NCI-H2081 treated with DMSO at 0.1 percent for 48 hours (cell line): ENCODE measurements around the gene PSMD6.

Experiments
- DNase-seq: peaks from one replicate; lab custom pipeline; 2025; lab: John Stamatoyannopoulos, UW

Gene PSMD6

DNA sequence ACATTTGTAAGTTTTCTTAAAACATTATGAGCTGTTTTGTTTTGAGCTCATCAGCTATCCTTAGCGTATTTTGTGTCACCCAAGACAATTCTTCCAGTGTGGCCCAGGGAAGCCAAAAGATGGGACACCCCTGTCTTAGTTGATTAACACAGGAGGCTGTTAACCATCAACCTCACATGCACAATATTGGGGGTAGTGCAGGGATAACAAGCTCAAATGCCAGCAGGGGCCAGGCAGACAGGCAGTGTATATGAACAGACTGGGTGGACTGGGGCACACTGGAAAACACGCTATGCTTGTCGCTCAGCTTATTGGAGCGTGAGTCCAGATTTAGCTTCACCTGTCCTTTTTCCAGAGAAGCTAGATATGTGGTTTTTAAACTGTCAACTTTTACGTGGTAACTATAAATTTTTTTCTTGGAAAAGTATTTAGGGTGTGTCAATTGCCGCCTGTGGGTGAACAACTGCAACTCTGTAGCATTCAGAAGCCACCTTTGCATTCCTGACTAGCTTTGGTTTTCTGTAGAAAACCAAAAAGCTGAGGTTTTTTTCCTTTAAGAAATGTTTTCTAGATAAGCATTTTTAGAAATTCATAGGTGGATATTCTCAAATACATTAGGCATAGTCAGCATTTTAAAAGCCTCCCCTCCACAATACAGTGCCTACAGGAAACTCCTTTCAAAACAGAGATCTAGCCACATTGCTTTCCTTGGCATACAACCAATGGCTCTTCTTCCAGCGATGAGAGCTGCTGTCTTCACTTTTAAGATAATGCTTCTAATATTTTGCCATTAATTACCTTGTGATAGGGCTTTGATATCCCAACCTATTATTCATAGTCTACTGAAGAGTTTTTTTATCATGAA lies 14.6 kb downstream of the PSMD6 start:
- DNase-seq, result no peak

DNA sequence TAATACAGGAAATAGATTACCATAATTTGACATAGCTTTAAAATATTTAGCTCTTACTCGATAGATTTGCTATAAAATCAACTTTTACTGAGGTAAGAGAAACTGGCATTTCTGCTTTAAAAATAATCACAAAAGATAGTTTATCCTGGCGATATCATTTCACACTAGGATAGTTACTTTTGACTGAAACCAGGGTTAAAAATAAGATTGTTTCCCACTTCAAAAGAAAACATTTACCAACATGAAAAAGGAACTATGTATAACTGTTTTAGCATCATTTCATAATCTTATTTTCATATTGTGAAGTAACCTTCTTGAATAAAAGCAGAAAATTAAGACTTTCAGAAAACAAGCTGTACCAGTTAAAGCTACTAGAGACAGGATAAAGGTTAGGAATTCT lies 15.3 kb downstream of the PSMD6 start:
- no peak for DNase-seq

DNA sequence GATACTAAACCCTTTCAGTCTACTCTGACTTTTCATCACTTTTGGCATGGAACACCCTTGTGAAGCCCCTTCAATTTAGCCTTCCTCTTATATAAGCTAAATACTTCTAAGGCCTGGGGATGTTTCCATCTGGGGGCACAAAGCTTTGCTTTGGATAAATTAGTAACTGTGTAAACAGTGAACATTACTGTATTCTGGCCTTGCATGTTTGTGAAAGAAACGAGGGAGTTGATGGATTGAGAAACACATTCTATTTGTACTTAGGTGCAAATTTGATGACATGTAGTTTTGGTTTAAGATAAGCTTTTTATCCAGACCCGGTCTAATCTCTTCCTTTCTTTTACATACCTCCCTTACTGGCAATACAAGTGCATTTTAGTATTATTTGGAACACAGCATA lies 19.7 kb downstream of the PSMD6 start:
- DNase-seq, result no peak

DNA sequence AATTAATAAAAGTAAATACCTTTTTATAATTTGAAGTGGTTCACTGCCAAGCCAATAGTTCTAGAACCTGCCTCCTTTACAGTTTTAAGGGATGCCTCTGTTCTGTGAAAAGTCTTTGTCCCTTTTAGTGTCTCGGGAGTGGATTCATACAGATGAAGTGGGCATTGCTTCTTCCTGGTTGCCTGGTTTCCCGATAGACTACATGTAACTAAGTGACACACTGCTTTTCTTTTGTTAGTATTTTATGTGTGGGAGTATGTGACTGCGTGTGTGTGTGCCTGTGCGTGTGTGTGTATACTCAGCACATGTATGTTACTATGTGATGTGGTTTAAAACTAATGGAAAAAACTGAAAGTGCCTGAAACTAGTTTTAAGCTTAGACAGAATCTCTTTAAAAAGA lies 21.1 kb downstream of the PSMD6 start:
- no peak for DNase-seq

DNA sequence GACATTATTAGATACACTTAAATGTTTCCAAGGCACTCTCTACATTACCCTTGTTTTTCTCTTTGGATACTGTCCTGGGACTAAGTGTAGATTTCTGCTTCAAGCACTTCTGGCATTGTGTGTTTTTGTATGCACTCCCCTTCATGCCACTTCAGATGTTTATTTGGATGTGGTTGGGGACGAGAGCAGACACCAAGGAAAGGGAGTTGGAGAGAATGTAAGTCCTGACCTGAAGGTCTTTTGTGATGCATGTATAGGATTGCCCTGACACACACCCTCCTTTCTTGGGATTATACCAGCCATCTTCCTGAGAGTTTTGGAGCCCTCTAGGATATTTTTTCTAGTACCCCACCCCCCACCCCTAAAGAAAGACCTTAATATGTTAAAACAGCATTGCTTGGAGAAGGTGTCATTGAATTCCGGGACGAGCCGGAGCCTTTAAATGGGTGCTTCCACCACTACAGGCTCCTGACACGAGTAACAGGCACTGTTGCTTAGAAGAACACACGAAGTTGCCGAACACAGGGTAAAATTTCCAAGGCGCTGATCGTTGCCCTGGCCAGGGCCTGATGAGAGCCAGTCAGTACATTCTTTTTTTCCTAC lies 22.7 kb downstream of the PSMD6 start:
- DNase-seq, result no peak

DNA sequence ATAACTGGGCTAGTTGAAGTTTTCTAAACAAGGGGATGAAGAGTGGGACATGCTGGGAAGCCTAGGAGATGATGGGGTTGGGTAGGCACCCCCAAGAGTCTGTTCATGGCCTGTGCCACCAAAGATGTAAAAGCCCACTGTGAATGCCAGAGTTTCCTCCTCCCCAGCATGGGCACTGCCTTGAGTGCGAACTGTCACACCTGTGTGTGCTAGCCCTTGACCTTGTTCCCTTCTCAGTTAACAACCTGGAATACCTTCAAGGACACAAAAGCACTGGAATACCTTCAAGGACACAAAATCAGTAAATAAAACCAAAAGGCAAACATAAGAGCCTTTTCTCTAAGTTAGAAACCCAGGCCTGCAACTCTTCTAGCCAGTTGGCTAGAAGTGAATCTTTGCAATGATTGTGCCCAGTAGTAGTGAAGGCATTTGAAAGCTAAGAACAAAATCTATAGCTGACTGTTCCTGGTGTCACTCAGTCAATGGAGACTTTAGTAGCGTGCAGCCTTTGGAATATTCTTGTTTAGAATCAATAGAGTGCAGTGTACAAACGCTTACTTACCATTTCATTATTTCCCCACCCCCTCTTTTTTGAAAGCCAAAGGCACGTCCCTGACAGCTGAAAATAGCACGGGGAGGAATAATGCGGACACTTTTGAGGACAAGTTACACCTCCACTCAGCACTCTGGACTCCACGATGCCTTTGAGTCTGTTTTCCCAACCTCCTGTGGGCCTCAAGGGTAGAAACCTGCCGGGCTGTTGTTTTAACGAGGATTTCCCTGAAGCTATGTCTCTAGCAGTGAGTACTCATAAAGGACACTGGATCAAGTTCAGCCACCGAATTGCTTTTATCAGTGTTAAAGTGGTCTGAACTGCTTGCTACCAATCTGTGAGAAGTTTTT lies 24.2 kb downstream of the PSMD6 start:
- no peak for DNase-seq

DNA sequence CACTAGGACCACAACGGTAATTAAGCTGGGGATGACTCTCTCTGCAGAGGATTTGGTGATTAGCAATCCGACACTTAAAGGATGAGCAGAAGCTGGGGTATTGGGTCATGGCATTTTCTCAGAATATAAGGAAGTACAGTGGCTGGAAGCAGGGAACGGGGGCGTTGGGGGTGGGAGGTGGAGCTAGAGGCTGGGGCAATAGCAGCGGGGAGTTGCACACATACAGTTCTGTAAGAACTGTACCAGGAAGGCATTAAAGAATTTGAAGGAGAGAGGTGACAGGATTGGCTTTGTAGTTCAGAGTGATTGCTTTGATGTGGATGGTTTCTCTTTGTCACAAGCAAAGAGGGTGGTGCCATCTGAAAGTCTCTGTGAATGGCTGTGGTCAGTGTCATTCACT lies 28.2 kb downstream of the PSMD6 start:
- DNase-seq, result no peak

DNA sequence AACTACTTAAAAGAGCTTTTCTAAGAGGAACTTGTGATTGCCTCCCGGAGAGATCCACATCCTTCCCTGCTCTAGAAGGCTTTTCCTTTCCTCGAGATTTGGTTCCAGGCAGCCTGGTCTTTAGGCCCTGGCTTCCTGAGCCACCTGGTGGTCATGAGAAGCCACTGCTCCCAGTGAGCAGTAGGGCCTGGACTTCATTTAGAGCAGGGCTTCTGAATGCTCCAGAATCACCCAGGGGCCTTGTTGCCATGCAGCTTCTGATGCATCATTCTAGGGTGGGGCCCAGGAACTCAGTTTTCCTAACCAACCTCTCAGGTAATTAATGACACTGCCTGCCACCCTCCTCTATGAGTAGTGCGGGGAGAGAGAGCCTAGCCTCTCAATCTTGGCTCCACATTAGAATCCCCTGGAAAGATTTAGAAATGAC lies 29.6 kb downstream of the PSMD6 start:
- peak; percentile 14 for DNase-seq

DNA sequence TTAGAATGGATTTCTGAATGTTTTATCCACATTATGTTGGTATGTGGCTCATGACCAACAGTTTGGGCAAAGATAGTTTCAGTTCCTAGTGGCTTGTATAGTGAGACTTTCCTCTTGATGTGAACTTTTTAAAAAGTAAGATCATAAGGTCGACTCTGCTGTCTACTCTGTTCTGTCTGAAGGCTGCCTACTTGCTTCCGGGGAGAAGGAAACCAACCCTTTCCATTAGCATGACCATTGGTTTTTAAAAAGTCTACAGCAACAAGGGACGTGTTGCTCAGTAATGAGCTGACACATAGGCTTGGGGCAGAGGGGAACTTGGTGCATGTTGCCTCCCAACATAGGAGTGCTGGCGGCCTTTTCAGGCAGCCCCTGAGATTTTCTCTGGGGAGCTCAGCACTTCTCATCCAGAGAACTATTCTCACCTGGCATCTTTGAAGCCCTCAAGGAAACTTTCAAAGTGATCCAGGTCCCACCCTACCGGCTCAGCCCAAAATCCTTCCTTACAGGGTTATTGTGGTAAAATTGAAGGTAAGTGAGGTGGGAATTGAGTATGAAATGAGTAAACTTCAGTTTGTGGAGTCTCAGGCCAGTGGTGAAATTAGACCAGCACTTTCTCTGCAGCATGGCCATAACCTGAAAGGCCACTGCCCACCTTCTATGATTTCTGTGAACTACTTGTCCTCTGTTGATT lies 30.6 kb downstream of the PSMD6 start:
- no peak for DNase-seq

DNA sequence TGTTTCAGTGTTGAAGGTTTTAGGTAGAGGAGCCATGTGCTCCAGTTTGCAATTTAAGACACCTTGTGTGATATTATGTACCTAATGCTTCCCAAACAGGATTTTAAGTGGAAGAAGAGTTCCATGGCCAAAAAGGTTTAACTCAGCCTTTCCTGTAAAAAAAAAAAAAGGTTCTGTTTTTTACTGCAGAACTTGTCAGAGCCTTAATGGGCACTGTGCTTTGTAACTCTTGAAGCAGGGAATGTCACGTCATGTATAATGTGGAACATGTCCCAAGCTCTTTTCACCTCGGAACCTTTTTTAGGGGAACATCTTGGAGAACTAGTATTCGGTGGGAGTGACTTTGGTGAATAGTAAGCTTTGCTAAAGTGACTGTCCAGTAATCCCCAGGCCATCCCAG lies 31.6 kb downstream of the PSMD6 start:
- no peak for DNase-seq

DNA sequence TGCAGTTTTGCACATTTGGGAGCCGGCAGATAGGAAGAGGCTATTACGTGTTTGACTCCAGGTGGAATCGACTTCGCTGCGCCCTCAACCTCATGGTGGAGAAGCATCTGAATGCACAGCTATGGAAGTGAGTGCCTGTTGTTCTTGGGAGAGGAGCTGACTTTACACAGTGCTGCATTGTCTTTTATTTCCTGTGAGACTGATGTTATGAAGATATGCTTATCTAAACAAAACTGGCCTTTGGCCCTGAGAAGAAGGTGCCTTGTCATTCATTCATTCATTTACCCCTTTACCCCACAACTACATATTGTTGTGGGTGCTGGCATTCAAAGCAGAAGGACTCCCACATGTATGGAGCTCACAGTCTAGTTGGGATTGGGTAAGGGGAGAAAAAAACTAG lies 32.6 kb downstream of the PSMD6 start:
- no peak for DNase-seq

DNA sequence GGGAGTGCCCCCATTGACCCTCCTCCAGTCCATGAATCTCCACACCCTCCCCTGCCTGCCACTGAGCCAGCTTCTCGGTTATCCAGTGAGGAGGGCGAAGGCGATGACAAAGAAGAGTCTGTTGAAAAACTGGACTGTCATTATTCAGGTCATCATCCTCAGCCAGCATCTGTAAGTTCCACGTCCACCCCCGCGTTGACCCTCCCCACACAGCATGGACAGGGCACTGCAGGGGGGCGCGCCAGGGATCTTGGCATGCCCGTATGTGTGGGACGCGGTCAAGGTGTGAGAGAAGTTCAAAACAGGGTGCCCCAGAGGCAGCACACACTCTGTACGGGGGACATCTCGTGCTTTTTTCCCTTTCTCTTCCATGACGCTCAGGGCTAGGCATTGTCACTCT lies 33.1 kb downstream of the PSMD6 start:
- no peak for DNase-seq

DNA sequence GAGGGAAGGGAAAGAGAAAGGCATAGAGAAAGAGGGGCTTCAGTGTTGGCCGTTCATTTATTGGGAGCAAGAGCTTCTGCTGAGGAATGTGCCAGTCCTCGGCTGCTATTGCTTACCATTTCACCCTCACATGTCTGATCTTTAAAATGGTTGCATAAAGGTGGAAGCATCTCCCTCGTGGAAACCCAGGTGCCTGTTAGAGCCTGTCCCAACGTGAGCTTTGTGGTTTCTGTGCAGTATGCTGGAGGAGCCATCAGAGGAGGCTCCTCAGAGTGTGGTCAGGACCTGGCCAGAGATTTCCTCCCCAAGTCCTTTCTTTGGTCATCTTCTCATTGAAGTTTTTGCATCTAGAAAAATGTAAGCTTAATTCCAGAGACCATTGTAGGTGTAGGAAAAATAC lies 34.4 kb downstream of the PSMD6 start:
- no peak for DNase-seq

DNA sequence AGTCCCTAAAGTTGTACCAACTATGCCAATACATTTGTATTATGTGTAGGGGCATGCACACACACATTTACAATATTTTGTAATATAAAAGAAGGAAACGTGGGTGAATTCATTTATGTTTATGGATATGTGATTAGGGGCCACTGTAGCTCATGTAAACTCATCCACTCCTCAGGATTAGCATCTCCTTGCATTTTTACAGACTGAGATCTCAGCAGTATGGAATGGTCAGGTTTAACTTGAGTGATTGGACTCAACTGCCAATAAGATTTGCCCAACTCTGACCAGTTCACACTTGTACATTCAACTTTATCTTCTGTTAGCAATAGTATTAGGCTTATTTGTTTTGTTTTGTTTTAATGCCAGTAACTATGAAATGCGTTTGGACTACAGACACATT lies 36.5 kb downstream of the PSMD6 start:
- no peak for DNase-seq

DNA sequence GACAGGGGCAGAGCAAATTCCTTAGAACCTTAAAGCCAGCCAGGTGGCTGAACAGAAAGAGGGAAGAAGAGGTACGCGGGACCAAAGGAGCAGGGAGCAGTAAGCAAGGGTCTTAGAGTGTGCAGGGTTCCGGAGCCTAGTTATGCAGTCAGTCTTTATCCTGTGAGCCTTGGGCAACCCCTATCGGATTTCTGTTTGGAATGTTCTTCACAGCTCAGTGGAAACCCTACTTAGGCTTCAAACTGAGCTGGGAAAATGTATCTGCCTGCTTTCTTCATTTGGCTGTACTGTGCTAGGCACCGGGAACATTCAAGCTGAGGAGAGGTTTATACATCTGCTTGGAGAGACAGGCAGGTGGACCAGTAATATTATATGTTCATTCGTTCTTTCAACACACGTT lies 37.1 kb downstream of the PSMD6 start:
- DNase-seq, result no peak

DNA sequence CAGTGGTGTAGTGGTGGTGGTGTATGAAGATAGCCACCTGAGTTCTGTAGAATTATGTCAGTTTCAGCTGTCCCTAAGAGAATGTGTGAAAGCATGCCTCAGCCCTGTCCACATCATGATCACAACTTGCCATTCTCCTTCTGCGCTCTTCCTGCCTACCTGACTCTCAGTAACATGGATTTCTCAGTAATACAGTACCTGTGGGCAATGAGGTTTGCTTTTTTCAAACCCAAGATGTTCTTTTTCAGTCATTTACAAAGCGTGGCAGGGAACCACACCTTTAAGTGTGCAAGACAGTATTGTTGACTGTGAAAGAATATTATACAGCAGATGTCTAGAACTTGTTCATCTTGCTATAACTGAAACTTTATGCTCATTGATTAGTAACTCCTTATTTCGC lies 38.9 kb downstream of the PSMD6 start:
- DNase-seq, result no peak

DNA sequence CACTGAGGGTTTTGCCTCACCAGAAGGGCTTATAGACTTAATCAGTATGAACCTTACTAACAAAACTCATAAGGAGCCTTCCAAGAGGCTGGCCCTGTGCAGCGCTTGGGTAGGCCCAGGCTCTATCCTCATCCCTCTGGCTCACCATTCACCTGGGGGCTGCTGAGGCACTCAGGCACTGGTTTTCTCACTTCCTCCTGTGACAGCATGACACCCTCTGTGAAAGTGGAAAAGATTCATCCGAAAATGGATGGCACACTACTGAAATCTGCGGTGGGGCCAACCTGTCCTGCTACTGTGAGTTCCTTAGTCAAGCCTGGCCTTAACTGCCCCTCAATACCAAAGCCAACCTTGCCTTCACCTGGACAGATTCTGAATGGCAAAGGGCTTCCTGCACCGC lies 41.3 kb downstream of the PSMD6 start:
- DNase-seq, result no peak

DNA sequence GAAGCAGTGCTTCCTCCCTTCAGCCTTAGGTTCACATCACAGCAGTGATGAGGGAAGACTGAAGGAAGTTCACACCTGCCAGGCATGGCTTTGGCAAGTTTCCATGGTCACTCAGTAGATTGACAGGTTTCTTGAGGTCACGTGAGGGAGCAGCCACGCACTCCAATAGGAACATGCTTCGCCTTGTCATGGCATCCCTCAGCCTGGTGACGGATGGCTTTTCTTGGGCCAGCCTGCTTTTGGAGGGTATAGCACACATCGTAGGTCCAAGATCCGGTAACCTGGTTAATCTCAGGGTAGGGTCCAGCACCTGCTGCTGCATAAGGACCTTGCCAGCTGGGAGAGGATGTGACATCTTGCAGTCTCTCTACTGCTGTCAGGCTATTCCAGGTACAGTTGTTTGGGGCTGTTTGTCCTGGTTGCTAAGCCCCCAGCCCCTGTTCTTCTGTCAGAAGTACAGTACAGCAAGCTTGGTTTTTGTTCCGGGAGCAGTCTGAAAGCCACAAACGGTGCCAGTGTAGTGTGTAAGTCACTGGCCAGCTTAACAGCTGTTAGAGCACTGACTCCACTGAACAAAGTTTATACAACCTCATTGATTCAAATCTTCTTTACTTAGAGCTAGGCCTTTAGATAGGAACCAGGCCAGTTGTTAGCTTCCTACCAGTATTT lies 42.3 kb downstream of the PSMD6 start:
- no peak for DNase-seq

DNA sequence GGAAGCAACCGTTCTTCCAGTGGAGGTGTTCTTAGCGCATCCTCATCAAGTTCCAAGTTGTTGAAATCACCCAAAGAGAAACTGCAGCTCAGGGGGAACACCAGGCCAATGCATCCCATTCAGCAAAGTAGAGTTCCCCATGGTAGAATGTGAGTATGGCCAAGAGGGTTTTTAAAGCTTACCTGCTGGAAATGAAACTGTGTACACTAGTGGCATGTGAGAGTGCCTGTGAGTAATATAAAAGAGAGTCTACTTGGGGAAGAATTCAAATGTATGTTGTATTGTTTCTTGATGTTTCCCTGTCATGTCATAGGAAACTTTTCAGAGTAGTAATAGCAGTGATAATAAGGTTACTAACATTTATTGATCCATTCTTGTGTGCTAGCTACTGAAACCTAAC lies 43.3 kb downstream of the PSMD6 start:
- no peak for DNase-seq

DNA sequence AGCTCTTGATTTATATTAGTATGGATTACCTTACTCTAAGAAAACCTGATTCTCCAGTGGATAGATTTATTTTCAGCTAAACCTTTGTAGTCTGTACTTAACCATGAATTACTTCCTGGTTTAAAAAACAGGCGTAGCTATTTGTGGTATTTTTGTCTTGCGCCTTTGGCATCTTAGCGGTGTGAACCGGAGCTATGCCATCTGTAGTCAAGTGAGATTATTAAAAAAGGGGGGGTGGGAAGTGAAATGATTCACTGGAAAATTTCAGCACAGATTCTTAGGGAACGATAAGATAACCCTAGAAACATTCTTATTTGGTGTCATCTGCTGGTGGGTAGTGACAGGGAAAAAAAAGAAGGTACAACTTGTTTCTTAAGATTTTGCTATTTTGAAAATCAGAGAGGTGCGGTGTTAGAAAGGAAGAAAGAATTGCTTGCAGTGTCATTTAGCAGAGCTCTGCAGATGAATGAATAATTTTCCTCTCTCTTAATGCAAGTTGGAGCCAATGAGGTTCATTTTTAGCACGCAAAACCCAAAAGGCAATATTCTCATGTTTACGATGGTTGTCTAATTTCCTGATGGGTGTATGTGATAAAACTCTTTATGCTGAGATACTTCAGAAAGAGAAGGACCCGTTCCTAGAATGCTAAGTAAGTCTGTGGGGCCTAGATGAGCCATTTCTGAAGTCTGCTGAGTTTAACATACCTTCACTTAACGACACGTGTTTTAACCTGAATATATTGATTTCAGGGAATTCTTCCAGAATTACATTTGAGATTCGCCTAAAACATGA lies 44.0 kb downstream of the PSMD6 start:
- no peak for DNase-seq

DNA sequence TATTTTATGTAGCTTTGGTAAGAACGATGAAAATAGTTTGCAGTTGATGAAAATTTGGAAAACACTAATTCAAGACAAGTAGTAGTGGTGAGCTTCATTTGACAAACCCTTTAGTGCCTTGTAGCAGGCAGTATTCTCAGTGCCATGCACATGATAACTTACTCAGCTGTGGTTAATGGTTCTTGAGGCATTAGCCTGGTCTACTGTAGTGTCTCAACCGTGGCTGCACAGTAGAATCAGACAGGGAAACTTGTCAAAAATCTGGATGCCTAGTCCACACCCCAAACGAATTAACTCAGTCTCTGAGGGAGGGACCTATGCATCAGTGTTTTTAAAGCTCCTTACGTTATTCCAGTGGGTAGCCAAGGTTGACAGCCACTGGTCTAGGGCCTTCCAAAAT lies 45.4 kb downstream of the PSMD6 start:
- no peak for DNase-seq
